Left ventricle myocardium inferior (tissue), 1 donor: ENCODE data around the gene CERS6. TPM values are rescaled to one million over a fixed set of nuclear protein-coding genes. Genes with fewer than 3 reads are reported as not detected.

Experiments used
- DNase-seq: peaks from one replicate; pipeline ENCODE4 v3.0.0-alpha.2; 2020
- H3K27ac ChIP-seq: fragments of 200-600 bp; replicated peaks from 2 replicates; pipeline ENCODE4 v1.8.0; 2021
- H3K27me3 ChIP-seq: fragments of 200-600 bp; 2 replicates; pipeline ENCODE4 v1.8.0; 2021; ENCODE audit warnings: low read depth
- H3K36me3 ChIP-seq: fragments of 200-600 bp; 2 replicates; pipeline ENCODE4 v1.8.0; 2021
- H3K4me1 ChIP-seq: fragments of 200-600 bp; 2 replicates; pipeline ENCODE4 v1.8.0; 2021
- H3K4me3 ChIP-seq: fragments of 200-600 bp; 2 replicates; pipeline ENCODE4 v1.8.0; 2021; ENCODE audit warnings: mild to moderate bottlenecking, moderate library complexity
- H3K9me3 ChIP-seq: fragments of 200-600 bp; replicated peaks from 2 replicates; pipeline ENCODE4 v1.8.0; 2021
- intact Hi-C: fragments of 100-400 bp; cut with micrococcal nuclease; formaldehyde crosslinking; loops from one replicate; pipeline ENCODE4 v1.11.0; 2022
- total RNA-seq: library from RNA; stranded (reverse); fragmentation: NEBNext Ultra II Directional; extraction: Animal tissue kit (Norgen Biotek cat#: 25700); gene quantifications from one replicate; pipeline ENCODE4 v1.2.1, GENCODE V29; 2021
- TF ChIP-seq, protein P1 (sequence below): fragments of 200-600 bp; IDR thresholded peaks from 2 replicates; pipeline ENCODE4 v1.8.0; 2021; ENCODE audit warnings: antibody characterized with exemption, mild to moderate bottlenecking, borderline replicate concordance
- donor health status: DM: no; HTN: yes; CAD: no; lungs with severe emphysema.

The CERS6 gene
- total RNA-seq, 1 donor from 2014 or later: 68.9 TPM

DNA sequence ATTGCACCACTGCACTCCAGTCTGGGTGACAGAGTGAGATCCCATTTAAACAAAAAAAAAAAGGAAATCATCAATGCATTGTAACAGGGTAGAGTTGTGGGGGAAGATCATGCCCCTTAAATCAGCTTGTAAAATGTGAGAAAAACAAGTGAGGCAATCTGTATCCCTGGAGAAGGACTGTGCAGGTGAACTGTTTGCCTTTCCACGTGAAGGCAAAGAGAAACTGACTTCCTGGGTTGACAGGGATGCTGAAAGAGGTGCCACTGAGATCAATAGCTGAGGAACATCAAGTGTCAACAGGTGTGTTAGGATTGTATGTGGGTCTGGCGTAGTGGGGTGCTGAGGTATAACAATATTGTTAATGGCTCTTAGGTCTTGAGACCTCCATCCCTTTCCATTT, 48.3 kb downstream of the CERS6 start:
- intact Hi-C loops: no loop called here
- TF ChIP-seq, protein P1, sequence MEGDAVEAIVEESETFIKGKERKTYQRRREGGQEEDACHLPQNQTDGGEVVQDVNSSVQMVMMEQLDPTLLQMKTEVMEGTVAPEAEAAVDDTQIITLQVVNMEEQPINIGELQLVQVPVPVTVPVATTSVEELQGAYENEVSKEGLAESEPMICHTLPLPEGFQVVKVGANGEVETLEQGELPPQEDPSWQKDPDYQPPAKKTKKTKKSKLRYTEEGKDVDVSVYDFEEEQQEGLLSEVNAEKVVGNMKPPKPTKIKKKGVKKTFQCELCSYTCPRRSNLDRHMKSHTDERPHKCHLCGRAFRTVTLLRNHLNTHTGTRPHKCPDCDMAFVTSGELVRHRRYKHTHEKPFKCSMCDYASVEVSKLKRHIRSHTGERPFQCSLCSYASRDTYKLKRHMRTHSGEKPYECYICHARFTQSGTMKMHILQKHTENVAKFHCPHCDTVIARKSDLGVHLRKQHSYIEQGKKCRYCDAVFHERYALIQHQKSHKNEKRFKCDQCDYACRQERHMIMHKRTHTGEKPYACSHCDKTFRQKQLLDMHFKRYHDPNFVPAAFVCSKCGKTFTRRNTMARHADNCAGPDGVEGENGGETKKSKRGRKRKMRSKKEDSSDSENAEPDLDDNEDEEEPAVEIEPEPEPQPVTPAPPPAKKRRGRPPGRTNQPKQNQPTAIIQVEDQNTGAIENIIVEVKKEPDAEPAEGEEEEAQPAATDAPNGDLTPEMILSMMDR: no peak
- DNase-seq: no peak
- Histone ChIP-seq H3K27me3 (no peaks in the 10 kb centered on the region), H3K9me3 (no peaks in the 10 kb centered on the region), H3K27ac (no peak overlapping the region), H3K4me3 (no peak overlapping the region), H3K36me3 (no peaks in the 10 kb centered on the region), H3K4me1 (peaks cover 63% of the 10 kb centered on the region)

DNA sequence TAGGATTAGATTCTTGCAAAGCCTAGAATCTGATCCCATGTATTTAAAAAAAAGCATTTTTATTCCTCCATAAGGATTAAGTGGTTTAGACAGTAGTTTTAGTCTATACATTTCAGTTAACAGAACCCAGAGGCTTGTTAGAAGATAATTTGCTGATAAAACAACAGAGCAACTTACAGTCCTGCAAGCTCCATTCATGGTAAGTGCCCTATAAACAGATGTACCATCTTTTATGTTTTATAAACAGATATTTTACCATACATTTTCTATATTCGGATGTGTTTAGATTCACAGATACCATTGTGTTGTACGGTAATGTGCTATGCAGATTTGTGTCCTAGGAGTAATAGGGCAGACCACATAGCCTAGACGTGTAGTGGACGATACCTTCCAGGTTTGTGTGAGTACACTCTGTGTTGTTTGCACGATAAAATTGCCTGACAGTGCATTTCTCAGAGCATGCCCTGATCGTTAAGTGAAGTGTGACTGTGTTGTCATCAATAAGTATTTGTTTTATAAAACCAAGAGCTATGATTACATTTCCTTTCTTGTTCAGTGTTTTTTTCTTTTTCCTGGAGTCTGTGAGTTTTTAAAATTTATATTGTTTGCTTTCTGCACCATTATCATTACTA, 54.2 kb downstream of the CERS6 start:
- no peak for DNase-seq

DNA sequence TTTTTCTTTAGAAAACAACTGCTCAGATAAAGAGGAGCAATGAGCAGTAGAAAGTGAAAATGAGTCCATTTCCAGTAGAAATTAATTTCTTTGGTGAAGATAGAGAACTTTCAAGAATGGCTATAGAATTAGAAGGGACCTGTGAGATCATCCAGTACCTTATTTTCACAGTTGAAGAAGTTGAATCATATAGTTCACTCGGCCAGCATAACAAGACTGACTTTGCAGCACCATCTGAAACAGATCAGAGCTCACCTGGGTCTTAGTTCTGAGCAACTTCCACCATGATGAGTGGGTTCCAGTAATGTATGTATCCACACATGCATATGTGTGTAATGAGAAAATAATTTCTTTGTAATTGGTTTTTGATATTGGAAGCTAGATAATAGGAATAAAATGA, 58.6 kb downstream of the CERS6 start:
- TF ChIP-seq, protein P1: no peak
- no peaks in the 10 kb centered on the region for H3K36me3 ChIP-seq
- H3K27me3 ChIP-seq: no peaks in the 10 kb centered on the region
- no peak for DNase-seq
- no peaks in the 10 kb centered on the region for H3K9me3 ChIP-seq
- intact Hi-C loops: no loop called here
- H3K27ac ChIP-seq: peak overlapping the region; percentile 90
- peaks cover 54% of the 10 kb centered on the region for H3K4me1 ChIP-seq
- H3K4me3 ChIP-seq: no peak overlapping the region

More for the DNA sequence above, 54.2 kb downstream of the CERS6 start:
- no peaks in the 10 kb centered on the region for H3K27me3 ChIP-seq
- H3K4me1 ChIP-seq: peaks cover 28% of the 10 kb centered on the region
- TF ChIP-seq, protein P1: no peak
- intact Hi-C loops: no loop called here
- no peak overlapping the region for H3K4me3 ChIP-seq
- H3K27ac ChIP-seq: no peak overlapping the region
- H3K36me3 ChIP-seq: no peaks in the 10 kb centered on the region
- no peaks in the 10 kb centered on the region for H3K9me3 ChIP-seq

DNA sequence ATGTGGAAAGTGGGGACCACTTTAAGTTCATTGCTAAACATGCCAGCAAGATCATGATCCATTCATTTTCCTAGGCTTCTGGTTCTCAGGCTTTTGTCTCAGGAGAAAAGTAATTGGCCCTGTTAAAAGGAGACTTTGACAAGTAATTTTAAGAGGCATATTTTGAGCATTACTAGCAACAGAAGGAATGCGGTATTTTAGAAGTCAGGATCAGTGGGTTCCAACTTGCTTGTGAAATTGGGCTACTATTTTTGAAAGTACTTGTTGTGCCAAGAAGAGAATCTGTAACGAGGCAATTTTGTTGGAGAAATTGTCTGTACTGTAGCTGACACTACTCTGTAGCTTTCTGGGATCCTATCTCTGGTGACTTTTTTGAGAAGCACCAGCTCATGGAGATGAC, 59.4 kb downstream of the CERS6 start:
- no peaks in the 10 kb centered on the region for H3K36me3 ChIP-seq
- no peak for DNase-seq
- no peaks in the 10 kb centered on the region for H3K9me3 ChIP-seq
- no peak overlapping the region for H3K4me3 ChIP-seq
- TF ChIP-seq, protein P1: no peak
- H3K4me1 ChIP-seq: peaks cover 55% of the 10 kb centered on the region
- H3K27ac ChIP-seq: peak overlapping the region; percentile 90
- H3K27me3 ChIP-seq: no peaks in the 10 kb centered on the region
- intact Hi-C loops: no loop called here

DNA sequence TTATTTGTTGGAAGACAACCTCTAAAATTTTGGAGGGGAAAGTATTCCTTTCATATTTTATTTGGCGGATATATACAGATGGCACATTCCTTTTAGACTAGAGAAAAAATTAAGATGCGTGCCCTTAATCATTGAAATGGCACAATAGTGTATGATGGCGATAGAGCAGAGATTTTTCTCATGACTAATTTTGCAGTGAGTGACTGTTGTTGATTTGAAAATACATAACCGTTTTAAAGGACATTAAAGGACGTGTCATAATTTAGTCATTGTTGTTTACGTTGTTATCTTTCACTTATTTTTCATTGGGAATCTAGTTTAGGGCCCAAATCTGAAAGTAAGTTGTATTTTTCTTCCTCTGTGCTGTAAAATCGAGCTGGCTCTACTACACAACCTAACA, 61.7 kb downstream of the CERS6 start:
- intact Hi-C loops: no loop called here
- H3K27me3 ChIP-seq: no peaks in the 10 kb centered on the region
- peaks cover 78% of the 10 kb centered on the region for H3K4me1 ChIP-seq
- DNase-seq: no peak
- H3K4me3 ChIP-seq: no peak overlapping the region
- TF ChIP-seq, protein P1: no peak
- no peaks in the 10 kb centered on the region for H3K36me3 ChIP-seq
- peak overlapping the region; percentile 90 for H3K27ac ChIP-seq
- H3K9me3 ChIP-seq: no peaks in the 10 kb centered on the region
